ENCODE measurements around the gene PACSIN3.

- TF ChIP-seq CBX8 (IDR thresholded peaks at IDR 0.05) = no peak
- peak; percentile 78 for TF ChIP-seq CTCF (IDR thresholded peaks at IDR 0.05)
- no peak for TF ChIP-seq RCOR1 (IDR thresholded peaks at IDR 0.05; ENCODE audit: low read depth, low read length)
- no peak for TF ChIP-seq POLR2A (IDR thresholded peaks at IDR 0.05; ENCODE audit: low read length)
- no peak for TF ChIP-seq NR3C1 (IDR thresholded peaks at IDR 0.05)
- TF ChIP-seq POLR2AphosphoS2 (conservative IDR thresholded peaks at IDR 0.05; ENCODE audit: low read length) = no peak
- TF ChIP-seq SMC3 (IDR thresholded peaks at IDR 0.05) = peak; percentile 74
- no peak for TF ChIP-seq USF2 (IDR thresholded peaks at IDR 0.05)
Measured at GRCh38 chr11:47177229-47177845, 8.9 kb downstream of the PACSIN3 start.

Data from A549 (cell line).